ENCODE results near the gene CPE. TPM values are rescaled to one million over a fixed set of nuclear protein-coding genes. Genes with fewer than 3 reads are reported as not detected.

CPE gene
- total and polyA plus RNA-seq, 2 experiments from 2014 or later, result 238 TPM

DNA sequence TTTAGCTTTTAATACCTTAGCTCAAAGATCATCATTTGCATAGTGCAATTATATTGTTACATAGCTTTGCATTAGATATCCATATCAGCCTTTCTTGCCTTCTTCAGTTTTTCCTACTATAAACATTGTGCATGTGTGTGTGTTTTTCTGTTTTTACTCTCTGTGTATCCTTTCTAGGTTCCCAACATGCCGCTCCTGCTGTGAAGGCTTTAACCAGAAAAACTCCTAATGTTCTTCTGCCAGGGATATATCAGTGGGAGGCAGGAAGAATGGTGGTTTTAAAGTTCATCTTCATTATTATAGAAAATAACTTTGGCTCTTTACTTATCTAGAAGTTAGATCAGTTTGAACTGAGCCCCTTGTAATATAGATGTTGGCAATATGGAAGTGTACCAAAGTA is 61.2 kb downstream of the CPE start:
- TF ChIP-seq, protein P1, sequence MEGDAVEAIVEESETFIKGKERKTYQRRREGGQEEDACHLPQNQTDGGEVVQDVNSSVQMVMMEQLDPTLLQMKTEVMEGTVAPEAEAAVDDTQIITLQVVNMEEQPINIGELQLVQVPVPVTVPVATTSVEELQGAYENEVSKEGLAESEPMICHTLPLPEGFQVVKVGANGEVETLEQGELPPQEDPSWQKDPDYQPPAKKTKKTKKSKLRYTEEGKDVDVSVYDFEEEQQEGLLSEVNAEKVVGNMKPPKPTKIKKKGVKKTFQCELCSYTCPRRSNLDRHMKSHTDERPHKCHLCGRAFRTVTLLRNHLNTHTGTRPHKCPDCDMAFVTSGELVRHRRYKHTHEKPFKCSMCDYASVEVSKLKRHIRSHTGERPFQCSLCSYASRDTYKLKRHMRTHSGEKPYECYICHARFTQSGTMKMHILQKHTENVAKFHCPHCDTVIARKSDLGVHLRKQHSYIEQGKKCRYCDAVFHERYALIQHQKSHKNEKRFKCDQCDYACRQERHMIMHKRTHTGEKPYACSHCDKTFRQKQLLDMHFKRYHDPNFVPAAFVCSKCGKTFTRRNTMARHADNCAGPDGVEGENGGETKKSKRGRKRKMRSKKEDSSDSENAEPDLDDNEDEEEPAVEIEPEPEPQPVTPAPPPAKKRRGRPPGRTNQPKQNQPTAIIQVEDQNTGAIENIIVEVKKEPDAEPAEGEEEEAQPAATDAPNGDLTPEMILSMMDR (IDR thresholded peaks at IDR 0.05; ENCODE audit: low read depth, low read length), result no peak
- H3K4me1 ChIP-seq (ENCODE audit: low read depth), result peaks cover 3% of the 10 kb centered on the region
- no peak overlapping the region for H3K4me3 ChIP-seq
- no peaks in the 10 kb centered on the region for H3K36me3 ChIP-seq
- H3K27me3 ChIP-seq, result no peaks in the 10 kb centered on the region
- no peaks in the 10 kb centered on the region for H3K9me3 ChIP-seq (ENCODE audit: low read depth)
- H3K27ac ChIP-seq, result no peak overlapping the region
- DNase-seq (ENCODE audit: low read depth in 1 of 2, low spot score in 1 of 2), result no peak

GRCh38 chr4:165440415-165441158 is 61.8 kb downstream of the CPE start:
- Histone ChIP-seq H3K9me3 (ENCODE audit: low read depth) (no peaks in the 10 kb centered on the region), H3K27me3 (no peaks in the 10 kb centered on the region), H3K27ac (no peak overlapping the region), H3K36me3 (no peaks in the 10 kb centered on the region), H3K4me3 (no peak overlapping the region), H3K4me1 (ENCODE audit: low read depth) (peaks cover 3% of the 10 kb centered on the region)
- TF ChIP-seq, protein P1 (IDR thresholded peaks at IDR 0.05; ENCODE audit: low read depth, low read length), result no peak
- DNase-seq (ENCODE audit: low read depth in 1 of 2, low spot score in 1 of 2), result peak; percentile 2 to 83

DNA sequence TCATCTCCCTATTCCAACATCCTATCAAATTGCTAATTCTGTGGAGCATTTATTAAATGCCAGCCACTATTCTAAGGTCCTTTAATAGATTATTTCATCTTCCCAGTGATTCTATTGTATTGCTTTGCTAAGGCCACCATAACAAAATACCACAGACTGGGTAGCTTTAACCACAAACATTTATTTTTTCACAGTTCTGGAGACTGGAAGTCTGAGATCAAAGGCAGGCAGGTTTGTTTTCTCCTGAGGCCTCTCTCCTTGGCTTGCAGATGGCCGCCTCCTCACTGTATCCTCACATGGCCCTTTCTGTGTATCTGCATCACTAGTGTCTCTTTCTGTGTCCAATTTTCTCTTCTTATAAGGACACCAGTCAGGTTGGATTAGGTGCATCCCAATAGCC is 64.5 kb downstream of the CPE start:
- H3K27me3 ChIP-seq, result no peaks in the 10 kb centered on the region
- DNase-seq (ENCODE audit: low read depth in 1 of 2, low spot score in 1 of 2), result no peak
- H3K36me3 ChIP-seq, result no peaks in the 10 kb centered on the region
- no peak overlapping the region for H3K4me3 ChIP-seq
- H3K9me3 ChIP-seq (ENCODE audit: low read depth), result no peaks in the 10 kb centered on the region
- H3K4me1 ChIP-seq (ENCODE audit: low read depth), result peaks cover 3% of the 10 kb centered on the region
- TF ChIP-seq, protein P1 (IDR thresholded peaks at IDR 0.05; ENCODE audit: low read depth, low read length), result no peak
- H3K27ac ChIP-seq, result no peak overlapping the region

- H3K4me1 ChIP-seq (ENCODE audit: low read depth), result no peaks in the 10 kb centered on the region
- no peaks in the 10 kb centered on the region for H3K27me3 ChIP-seq
- H3K27ac ChIP-seq, result no peak overlapping the region
- no peaks in the 10 kb centered on the region for H3K9me3 ChIP-seq (ENCODE audit: low read depth)
- TF ChIP-seq, protein P1 (IDR thresholded peaks at IDR 0.05; ENCODE audit: low read depth, low read length), result no peak
- no peak overlapping the region for H3K4me3 ChIP-seq
- DNase-seq (ENCODE audit: low read depth in 1 of 2, low spot score in 1 of 2), result no peak
- no peaks in the 10 kb centered on the region for H3K36me3 ChIP-seq
Measured at GRCh38 chr4:165448700-165449099, 69.9 kb downstream of the CPE start.

DNA sequence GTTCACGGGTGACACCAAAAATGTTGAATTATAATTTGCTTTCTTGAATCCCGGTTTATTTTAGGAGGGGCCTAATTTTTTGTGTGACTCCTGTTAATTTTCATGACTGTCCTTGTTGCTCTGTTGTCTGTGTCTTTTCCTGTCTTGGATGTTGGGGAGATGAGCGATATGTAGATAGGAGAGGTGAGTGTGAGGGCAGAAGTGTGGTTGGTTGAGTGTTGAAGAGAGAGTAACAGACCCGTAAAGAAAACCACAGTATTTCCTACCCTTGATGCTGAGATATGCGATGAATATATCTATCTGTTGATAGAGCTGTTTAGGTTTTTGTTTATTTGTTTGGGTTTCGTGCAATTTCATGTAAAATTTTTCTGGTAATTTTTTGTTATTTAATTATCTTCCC is 70.5 kb downstream of the CPE start:
- Histone ChIP-seq H3K4me3 (no peak overlapping the region), H3K27me3 (no peaks in the 10 kb centered on the region), H3K36me3 (no peaks in the 10 kb centered on the region), H3K9me3 (ENCODE audit: low read depth) (no peaks in the 10 kb centered on the region), H3K27ac (no peak overlapping the region), H3K4me1 (ENCODE audit: low read depth) (no peaks in the 10 kb centered on the region)
- TF ChIP-seq, protein P1 (IDR thresholded peaks at IDR 0.05; ENCODE audit: low read depth, low read length), result no peak
- DNase-seq (ENCODE audit: low read depth in 1 of 2, low spot score in 1 of 2), result no peak
